Amniotic stem cell (primary cell): ENCODE data around the gene VTA1.
"Not testable (repeated sequence)": the region's sequence is repeated elsewhere in the genome, so short reads cannot be mapped to it uniquely, and the experiment has no call there.

Experiments used
- DNase-seq: peaks from one replicate; lab custom pipeline; 2025; lab: John Stamatoyannopoulos, UW

Gene VTA1

GRCh38 chr6:142172758-142173157 lies 25.7 kb downstream of the VTA1 start:
- no peak for DNase-seq

DNA sequence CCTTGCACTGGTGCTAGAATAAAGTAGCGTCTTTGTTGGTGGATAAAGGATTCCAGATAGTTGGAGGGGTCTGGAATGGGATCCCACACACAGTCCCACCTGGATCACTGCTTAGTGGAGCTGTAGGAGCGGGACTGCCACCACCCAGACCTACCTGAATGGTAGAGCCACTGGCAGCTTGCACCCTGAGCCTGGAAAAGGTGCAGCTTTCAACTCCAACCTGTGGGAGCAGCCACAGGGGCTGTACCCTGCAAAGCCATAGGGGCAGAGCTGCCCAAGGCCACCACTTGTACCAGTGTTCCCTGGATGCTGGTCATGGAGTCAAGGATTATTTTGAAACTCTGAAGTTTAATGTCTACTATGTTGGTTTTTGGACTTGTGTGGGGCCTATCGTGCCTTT lies 26.9 kb downstream of the VTA1 start:
- DNase-seq = no peak

- no peak for DNase-seq
Measured at GRCh38 chr6:142174703-142175102, 27.6 kb downstream of the VTA1 start.

- DNase-seq = no peak
Measured at GRCh38 chr6:142178129-142178528, 31.1 kb downstream of the VTA1 start.

- no peak for DNase-seq
Measured at GRCh38 chr6:142182004-142182403, 34.9 kb downstream of the VTA1 start.

- DNase-seq = no peak
Measured at GRCh38 chr6:142183351-142183750, 36.3 kb downstream of the VTA1 start.

DNA sequence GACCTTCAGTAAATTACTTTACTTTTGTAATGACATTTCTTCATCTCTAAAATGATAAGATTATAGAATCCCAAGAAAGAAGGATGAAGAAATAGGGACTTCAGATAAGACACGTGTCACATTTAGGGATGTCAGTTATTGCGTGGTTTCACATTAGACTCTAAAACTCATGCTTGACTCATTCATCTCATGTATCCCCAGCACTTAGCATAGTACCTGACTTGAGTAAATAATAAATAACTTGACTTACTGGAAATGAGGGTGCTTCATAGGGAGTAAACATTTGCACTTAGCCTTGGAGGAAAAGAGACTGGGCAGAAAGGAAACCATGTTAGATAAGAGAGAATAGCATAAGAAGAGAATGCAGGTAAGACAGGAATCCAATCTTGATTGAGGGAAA lies 37.2 kb downstream of the VTA1 start:
- no peak for DNase-seq

GRCh38 chr6:142185641-142186040 lies 38.6 kb downstream of the VTA1 start:
- DNase-seq = no peak

DNA sequence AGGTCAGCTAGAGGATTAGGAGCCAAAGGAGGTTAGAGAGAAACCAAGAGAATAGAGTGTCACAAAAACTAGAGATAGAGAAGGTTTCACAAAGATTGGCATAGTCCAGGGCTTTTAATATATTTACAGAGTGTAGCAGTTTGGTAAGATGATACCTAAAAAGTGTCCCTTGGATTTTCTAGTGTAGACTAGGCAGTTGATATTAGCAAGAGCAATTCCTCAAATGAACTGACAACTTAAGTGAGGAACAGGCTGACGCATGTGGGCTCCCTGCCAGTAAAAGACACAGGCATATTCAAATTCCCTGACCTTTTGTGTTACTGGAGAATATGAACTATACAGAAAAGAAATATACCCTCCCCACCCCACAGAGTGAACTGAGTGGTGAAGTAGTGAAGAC lies 40.1 kb downstream of the VTA1 start:
- DNase-seq = no peak

GRCh38 chr6:142188341-142188740 lies 41.3 kb downstream of the VTA1 start:
- DNase-seq = not testable (repeated sequence)

GRCh38 chr6:142189057-142189456 lies 42.0 kb downstream of the VTA1 start:
- no peak for DNase-seq

DNA sequence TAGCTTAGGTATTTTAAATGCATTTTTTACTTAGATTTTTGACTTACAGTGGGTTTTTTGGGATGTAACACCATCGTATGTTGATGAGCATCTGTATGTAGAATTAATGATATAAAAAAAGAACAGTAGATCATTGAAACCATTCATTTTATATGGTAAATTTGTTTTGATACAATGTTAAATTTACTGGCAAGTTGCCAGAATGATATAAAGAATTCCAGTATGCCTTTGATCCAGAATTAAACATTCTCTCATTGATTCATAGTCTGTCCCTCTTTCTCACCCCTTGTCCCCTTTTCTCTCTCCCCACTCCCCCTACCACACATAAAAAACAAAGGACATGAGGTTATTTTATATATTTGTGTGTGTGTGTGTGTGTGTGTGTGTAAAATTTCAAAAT lies 45.3 kb downstream of the VTA1 start:
- DNase-seq = no peak

DNA sequence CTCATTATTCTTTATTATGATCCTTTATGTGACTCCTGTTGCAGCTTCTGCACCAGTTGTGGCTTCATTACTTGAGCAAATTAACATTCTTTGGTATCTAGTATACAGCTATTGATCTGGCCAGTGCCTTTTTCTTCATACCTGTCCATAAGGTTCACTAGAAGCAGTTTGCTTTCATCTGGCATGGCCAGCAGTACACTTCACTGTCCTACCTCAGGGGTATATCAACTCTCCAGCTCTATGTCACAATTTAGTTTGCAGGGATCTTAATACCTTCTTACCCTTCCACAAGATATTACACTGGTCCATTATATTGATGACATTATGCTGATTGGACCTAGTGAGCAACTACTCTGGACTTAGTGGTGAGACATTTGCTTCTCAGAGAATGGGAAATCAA lies 46.6 kb downstream of the VTA1 start:
- DNase-seq = no peak

DNA sequence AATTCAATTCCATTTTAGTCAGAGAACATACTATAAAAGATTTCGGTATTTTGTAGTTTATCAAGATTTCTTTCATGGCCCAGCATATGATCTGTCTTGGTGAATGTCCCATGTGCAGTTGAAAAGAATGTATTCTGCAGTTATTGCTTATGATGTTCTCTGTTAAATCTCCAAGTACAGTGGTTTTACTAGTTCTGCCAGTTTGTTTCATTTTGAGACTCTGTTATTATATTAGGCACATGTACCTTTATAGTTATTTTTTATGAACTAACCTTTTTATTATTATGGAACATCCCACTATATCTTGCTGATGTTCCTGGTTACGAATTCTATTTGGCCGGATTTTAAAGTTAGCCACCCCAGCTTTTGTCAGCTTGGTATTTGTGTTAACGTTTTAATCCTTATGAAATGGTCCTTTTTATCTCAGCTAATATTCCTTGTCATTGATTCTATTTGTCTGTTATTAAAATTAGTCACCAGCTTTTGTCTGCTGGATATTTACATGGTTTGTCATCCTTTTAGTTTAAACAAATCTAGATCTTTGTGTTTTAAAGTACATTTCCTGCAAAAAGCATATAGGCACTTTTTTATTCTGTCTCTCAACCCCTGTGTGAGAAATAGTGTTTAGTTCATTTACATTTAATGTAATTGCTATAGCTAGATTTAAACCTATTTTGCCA lies 48.9 kb downstream of the VTA1 start:
- DNase-seq = no peak

DNA sequence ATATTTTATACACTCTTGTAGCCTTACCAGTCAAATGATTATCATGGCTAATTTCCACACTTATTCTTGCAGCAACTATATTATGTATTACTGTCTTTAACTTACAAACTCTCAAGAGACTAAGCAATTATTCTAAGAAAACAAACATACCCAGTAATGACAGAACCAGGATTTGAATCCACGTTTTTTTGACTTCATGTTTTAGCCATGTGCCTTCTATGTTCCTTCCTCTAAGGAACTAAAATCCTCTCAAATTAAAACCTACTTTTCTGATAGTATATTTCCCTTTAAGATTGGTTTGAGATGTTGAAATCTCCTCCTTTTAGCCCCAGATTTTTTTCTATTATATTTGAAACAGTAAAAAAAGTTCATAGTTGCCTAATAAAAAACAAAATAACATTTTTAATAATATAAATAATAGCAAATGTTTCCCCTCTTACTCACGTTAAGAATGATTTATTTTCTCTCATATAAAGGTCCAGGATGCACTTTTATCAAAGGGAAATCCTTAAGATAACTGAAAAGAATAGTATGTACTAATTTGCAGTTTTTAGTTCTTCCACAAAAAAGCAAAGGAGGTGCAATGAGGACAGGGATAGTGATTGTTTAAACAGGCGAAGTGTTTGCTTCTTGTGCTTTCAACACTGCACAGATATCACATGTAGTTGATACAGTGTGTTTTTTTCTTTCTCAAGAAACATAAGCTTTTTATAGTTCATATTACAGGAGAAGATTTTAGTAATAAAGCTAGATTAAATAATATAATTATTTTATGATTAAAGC lies 54.0 kb downstream of the VTA1 start:
- no peak for DNase-seq

- DNase-seq = peak; percentile 25
Measured at GRCh38 chr6:142207265-142207877, 60.3 kb downstream of the VTA1 start.

GRCh38 chr6:142210606-142211005 lies 63.5 kb downstream of the VTA1 start:
- no peak for DNase-seq

GRCh38 chr6:142213402-142213801 lies 66.3 kb downstream of the VTA1 start:
- DNase-seq = no peak

- DNase-seq = no peak
Measured at GRCh38 chr6:142218446-142218845, 71.4 kb downstream of the VTA1 start.

DNA sequence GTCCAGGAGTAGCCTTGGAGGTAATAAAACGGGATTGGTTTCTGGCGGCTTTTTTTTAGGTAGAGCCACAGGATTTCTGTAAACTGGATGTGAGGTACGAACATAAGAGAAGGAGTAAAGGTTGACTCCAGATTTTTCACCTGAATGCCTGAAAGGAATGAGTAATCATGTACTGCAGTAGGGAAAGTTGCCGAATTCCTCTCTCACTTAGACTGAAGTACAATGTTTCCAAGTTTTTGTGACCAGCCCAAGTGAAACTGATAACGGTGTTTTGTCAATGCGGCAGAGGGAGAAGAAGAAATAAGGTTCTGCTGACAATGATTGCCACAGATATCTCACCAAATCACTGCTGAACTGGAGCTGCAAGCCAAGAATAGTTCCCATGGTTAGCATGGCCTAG lies 75.0 kb downstream of the VTA1 start:
- DNase-seq = no peak

GRCh38 chr6:142223938-142224337 lies 76.9 kb downstream of the VTA1 start:
- DNase-seq = no peak

GRCh38 chr6:142225115-142225514 lies 78.1 kb downstream of the VTA1 start:
- no peak for DNase-seq

- DNase-seq = no peak
Measured at GRCh38 chr6:142225552-142225951, 78.5 kb downstream of the VTA1 start.
